PFSK-1 (cell line): ENCODE measurements around the gene MKS1.

Source experiments
- FOXP2 ChIP-seq: optimal IDR thresholded peaks from 2 replicates; pipeline ENCODE3; 2011; ENCODE audit warnings: borderline replicate concordance, control low read depth, inconsistent platforms; ENCODE audit not compliant: insufficient read depth; ENCODE audit errors: extremely low read length, extremely low read depth
- POLR2AphosphoS5 ChIP-seq: IDR thresholded peaks from 2 replicates; pipeline ENCODE4 v1.6.1; 2012; ENCODE audit warnings: low read depth, mild to moderate bottlenecking, control low read depth, low read length, moderate library complexity
- SIN3A ChIP-seq: IDR thresholded peaks from 2 replicates; pipeline ENCODE4 v1.6.1; 2012; ENCODE audit warnings: mild to moderate bottlenecking, low read length, moderate library complexity, borderline replicate concordance; ENCODE audit not compliant: insufficient read depth
- TAF1 ChIP-seq: IDR thresholded peaks from 2 replicates; pipeline ENCODE4 v1.6.1; 2012; ENCODE audit warnings: low read length, control low read depth, borderline replicate concordance; ENCODE audit not compliant: insufficient read depth
- TF ChIP-seq, protein P1 (sequence below), 2 experiments: IDR thresholded peaks; 2 replicates each; pipeline versions ENCODE4 v1.6.1 to v1.8.0; 2011 to 2012; ENCODE audit warnings: low read depth in 2 of 2, low read length in 2 of 2, control low read depth in 1 of 2, inconsistent platforms in 1 of 2, mild to moderate bottlenecking in 1 of 2, moderate library complexity in 1 of 2; ENCODE audit not compliant: insufficient read depth in 1 of 2

DNA sequence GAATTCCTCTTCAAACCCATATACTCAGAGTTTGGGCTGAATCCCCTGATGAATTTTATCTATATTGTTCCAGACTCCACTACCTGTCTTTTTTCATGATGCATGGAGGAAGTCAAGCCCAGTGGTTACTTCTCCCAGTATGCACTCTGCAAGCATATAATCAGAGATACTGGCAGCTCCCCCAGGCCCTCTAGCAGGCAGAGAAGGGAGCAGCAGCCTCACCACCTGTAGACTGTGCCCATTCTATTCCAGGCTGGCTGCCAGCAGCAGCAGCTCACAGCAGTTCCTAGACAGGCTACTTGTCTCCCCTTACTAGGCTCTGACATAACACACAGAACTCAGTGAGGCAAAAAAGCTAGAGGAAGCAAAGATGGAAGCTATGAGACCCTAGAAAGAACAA lies 3.4 kb downstream of the MKS1 start:
- no peak for TF ChIP-seq POLR2AphosphoS5
- TF ChIP-seq TAF1 = no peak
- TF ChIP-seq FOXP2 = no peak
- TF ChIP-seq, protein P1, sequence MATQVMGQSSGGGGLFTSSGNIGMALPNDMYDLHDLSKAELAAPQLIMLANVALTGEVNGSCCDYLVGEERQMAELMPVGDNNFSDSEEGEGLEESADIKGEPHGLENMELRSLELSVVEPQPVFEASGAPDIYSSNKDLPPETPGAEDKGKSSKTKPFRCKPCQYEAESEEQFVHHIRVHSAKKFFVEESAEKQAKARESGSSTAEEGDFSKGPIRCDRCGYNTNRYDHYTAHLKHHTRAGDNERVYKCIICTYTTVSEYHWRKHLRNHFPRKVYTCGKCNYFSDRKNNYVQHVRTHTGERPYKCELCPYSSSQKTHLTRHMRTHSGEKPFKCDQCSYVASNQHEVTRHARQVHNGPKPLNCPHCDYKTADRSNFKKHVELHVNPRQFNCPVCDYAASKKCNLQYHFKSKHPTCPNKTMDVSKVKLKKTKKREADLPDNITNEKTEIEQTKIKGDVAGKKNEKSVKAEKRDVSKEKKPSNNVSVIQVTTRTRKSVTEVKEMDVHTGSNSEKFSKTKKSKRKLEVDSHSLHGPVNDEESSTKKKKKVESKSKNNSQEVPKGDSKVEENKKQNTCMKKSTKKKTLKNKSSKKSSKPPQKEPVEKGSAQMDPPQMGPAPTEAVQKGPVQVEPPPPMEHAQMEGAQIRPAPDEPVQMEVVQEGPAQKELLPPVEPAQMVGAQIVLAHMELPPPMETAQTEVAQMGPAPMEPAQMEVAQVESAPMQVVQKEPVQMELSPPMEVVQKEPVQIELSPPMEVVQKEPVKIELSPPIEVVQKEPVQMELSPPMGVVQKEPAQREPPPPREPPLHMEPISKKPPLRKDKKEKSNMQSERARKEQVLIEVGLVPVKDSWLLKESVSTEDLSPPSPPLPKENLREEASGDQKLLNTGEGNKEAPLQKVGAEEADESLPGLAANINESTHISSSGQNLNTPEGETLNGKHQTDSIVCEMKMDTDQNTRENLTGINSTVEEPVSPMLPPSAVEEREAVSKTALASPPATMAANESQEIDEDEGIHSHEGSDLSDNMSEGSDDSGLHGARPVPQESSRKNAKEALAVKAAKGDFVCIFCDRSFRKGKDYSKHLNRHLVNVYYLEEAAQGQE (IDR thresholded peaks at IDR 0.05; ENCODE audit: insufficient read depth in 1 of 2, low read depth in 2 of 2, low read length in 2 of 2) = no peak
- TF ChIP-seq SIN3A = no peak
